NB4 (cell line): ENCODE data around the gene HYAL3.

Experiments
- CTCF ChIP-seq: IDR thresholded peaks from one replicate; pipeline ENCODE4 v1.5.1; 2012; ENCODE audit warnings: low read depth, low read length
- POLR2A ChIP-seq: IDR thresholded peaks from 2 replicates; pipeline ENCODE4 v1.6.1; 2011; ENCODE audit warnings: mild to moderate bottlenecking; ENCODE audit not compliant: insufficient read length; ENCODE audit errors: extremely low read depth

- no peak for TF ChIP-seq CTCF
- TF ChIP-seq POLR2A, result no peak
These were observed 36.4 kb downstream of the HYAL3 start for GRCh38 chr3:50262778-50263177.
